DMS114 treated with DMSO at 0.1 percent for 48 hours (cell line): ENCODE data around the gene TRMT2A.

ENCODE experiments used
- DNase-seq: peaks from one replicate; lab custom pipeline; 2025; ENCODE audit not compliant: unreplicated experiment; lab: John Stamatoyannopoulos, UW

TRMT2A gene

DNA sequence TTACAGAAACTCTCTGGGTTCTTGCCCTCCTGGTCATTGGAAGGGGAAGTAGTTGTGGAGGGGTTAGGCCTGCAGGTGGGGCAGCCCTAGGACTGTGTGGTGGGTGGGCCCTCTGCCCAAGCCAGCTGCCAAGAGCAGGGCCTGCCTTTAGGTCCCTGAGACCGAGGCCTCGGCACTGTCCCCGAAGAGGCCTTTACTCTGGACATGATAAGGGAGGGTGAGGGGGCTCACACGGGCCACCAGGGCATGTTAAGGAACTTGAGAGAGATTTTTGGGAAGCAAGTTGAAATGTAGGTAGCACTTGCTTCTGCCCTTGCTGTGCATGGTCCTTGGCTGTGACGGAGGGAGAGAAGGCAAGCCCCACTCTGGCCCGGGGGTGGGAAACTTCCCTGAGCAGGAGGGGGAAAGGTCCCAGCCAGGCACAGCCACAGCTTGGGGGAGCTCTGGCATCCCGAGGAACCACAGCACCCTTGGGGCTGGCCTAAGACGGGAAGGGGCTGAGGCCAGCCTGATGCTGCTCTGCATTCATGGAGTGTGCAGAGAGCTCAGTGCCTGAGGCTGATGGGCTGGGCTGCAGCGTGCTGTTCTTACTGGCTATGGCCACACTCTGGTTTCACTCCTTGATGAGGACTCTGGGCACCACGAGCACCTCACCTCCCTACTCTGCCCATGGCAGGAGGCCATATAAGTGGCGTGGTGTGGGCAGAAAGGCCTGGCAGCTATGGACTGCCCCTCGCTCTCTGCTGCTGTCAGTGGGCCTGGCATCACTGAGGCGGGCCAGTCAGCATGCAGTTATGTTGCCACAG, 8.9 kb downstream of the TRMT2A start:
- DNase-seq: no peak

DNA sequence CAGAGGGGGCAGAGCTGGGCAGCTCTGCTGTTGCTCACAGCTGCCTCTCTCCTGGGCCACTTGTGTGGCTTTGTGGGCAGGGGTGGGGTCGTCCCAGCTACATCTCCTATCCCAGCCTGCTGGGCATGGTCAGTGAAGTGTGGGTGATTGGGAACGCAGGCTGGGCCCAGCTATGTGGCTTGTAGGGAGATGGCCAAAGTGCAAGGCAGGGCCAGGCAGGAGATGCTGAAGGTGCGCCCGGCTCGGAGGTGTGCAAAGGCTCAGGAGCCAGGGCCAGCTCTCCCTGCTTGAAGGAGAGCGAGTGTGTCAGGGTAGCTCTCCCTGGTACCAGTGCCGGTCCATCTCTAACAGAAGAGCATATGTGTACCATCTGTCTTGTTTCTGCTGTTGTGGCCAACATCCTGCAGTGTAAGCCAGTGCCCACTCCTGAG, 9.5 kb downstream of the TRMT2A start:
- no peak for DNase-seq

DNA sequence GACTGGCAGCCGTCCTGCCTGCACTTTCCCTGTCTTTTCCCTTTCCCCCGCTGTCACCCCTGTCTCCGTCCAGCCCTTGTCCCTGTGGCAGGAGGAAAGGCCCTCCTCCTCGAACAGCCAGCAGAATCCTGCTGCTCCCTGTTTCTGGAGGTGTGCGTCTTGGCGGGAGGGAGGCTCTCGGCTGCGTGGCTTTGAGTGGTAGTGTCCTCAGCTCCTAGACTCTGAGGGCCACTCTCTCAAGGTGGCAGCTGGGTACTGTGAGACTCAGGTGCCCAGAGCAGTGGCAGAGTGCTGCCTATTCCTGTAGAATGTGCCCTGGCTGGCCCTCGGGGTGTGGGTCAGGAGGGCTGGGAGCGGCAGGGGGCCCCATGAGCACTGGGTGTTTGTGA, 10.2 kb downstream of the TRMT2A start:
- no peak for DNase-seq

DNA sequence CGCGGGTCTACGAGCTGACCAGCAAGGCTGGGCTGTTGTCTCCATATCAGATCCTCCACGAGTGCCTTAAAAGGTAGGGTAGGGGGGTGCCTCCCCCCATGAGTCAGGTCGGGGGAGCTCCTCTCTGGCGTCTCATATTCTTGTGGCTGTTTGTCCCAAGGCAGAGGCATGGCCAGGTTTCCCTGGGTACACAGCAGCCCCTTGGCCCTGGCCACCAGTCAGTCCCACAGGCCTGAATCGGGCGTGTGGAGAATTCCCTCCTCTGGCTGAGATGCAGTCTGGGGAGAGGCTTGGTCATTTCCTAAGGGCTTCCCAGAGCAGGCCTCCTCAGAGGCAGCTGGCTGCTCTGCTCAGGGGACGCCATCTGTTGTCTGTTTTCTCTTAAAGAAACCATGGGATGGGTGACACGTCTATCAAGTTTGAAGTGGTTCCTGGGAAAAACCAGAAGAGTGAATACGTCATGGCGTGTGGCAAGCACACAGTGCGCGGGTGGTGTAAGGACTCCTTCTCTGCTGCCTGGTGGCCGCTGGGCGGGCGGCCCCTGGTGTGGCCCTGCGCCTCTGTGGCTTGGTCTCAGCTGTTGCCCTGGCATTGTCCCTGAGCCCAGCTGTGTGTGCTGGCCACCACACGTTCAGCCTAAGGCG, 10.7 kb downstream of the TRMT2A start:
- DNase-seq: no peak

DNA sequence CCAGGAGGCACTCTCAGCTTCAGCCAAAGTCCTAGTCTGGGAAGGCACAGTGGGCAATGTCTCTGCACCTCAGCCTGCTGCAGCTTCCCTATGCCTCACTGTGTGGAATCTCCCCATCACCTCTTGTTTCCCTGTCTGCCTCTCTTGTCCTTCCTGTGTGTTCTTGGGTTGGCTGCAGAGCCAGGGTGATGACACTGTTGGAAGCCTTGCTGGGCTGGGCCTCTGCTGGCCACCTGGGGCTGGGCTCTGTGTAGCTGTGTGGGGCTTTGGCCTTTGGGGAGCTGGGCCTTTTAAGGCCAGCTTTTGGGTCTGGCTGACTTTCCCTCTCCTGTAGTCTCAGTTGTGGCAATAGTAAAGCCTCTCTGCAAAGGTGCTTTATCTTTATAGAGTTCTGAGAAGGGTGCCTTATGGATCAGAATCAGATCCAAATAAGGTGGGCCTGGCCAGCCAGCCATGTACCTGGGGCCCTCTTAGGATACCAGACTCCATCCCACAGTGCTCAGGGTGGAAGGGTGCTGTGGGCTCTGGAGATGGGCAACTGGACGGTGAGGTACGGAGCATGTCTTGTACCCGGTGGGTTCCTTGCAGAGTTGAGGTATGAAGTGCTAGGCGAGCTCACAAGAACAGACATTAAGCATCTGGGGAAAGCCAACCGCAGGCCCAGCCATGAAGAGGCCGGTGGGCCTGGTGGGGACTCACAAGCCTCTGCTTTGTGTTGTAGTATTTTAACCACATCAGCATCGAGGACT, 11.4 kb downstream of the TRMT2A start:
- no peak for DNase-seq

DNA sequence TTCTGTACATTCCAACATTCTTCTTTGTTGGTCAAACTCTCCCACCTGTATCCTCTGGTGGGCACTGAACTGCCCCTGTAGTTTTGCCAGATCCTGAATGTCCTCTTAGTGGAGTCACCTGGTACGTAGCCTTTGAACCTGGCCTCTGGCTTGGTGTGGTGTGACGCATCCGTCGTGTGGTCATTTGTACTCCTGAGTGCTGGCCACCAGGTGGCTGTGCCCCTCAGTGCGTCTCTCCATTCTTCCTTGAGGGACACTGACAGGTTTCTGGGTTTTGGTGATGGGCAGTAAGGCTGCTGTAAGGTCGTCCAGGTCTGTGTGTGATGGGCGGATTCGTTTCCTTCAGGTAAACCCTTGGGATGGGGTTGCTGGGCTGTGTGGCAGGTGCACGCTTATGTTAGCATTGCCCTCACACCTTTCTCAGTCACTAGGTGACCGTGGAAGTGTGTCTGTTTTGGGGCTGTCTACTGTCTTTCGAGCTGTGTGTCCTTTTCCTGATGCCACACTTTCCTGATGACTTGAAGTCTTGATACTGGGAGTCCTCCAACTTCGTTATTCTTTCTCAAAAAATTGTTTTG, 14.7 kb downstream of the TRMT2A start:
- DNase-seq: no peak

DNA sequence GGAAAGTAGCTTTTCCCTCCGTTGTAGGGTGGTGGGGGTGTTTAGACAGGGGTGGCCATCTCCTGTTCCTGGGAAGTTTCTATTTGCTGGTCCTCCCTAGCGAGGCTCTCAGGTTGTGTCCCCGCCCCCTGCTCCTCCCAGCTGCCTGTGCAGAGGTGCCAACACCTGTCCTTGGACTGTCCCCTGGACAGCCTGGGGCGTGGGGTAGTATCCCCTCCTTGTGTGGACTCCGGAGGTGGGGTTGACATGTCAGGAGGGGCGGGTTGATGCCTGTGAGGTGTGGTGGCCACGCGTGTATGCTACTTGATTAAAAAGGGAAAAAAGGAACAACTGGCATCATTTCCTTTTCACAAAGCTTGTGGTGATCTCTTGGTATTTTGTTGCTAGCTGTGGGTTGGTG, 15.4 kb downstream of the TRMT2A start:
- no peak for DNase-seq

DNA sequence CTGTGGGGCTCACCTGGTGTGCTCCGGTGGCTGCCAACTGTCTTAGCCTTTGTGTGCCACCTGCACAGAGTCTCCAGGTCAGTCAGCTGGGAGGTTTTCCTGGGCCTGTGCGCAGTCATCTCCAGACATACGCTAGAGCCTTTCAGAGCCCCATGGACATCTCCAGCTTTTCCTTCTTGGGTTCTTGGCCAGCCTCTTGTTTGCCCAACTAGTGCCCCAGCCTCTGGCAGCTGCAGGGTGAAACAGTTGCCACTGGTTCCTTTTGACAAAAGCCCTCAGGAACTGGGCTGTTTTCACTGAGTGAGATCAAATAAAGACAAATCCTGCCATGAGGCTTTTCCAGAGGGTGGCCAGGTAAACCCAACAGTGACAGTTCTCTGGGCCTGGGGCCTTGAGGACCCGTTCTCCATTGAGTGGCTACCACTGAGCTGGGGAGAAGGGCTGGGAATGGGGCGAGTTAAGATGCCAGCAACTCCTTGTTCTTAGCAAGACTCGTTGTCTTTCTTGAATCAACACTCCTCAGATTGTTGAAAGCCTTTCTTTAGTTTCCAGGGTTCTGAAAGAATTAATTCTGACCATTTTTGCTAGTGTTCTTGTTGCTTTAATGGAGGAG, 17.8 kb downstream of the TRMT2A start:
- DNase-seq: no peak

DNA sequence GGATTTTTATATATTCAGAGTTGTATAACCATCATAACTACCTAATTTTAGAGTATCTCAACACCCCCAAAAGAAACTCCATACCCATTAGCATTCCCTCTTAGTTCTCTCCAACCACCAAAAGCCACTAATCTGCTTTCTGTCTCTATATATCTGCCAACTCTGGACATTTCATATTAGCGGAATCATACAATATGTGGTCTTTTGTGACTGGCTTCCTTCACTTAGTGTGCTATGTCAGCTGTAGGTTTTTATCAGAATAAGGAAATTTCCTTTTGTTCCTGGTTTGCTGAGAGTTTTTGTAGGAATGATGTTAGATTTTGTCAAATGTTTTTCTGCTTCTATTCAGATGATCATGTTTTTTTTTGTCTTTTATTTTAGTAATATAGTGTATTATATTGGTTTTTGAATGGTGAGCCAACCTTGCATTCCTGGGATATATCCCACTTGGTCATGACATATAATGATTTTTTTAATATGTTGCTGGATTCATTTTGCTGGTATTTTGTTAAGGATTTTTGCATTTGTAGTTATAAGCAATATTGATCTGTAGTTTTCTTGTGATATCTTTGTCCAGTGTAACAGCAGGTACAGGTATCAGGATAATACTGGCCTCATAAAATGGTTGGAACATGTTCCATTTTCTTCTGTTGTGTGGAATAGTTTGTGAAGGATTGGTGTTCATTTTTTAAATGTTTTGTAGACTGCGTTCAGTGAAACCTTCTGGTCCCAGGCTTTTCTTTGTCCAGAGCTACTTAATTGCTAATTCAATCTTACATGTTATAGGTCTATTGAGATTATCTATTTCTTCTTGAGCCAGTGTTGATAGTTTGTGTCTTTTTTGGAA, 20.2 kb downstream of the TRMT2A start:
- DNase-seq: no peak

DNA sequence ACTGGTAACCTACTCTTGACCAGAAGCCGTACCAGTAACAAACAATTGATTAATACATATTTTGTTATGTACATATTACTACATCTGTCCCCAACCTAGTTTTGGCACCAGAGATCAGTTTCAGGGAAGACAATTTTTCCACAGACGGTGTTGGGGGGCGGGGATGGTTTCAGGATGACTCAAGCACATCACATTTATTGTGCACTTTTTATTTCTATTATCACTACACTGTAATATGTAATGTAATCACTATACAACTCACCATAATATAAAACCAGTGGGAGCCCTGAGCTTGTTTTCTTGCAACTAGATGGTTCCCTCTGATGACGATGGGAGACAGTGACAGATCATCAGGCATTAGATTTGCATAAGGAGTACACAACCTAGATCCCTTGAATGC, 21.5 kb downstream of the TRMT2A start:
- no peak for DNase-seq

DNA sequence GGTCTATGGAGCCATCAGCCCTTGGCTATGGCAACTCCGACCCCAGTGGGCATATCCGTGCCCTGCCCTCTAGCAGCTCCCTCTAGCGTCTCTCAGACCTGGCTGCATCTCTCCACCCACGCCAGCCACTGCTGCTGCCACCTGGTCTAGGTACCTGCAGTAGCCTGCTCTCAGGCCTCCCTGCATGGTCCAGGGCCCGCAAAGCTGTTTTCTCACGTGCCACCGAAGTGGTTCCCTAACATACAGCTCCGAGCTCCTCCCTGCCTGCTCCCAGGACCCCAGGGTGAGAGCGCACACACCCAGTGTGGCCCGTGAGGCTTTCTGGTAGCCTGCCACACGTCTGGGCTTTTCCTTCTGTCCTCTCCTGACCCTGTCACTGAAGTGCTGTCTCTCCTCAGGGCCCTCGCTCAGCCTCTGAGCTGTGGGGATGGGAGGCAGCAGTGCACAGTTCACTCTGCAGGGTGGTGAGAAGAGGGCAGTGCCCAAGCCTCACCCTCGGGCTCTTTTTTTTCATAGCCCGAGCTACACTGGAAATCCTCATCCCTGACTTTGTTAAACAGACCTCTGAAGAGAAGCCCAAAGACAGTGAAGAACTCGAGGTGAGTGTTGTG, 22.7 kb downstream of the TRMT2A start:
- DNase-seq: no peak

DNA sequence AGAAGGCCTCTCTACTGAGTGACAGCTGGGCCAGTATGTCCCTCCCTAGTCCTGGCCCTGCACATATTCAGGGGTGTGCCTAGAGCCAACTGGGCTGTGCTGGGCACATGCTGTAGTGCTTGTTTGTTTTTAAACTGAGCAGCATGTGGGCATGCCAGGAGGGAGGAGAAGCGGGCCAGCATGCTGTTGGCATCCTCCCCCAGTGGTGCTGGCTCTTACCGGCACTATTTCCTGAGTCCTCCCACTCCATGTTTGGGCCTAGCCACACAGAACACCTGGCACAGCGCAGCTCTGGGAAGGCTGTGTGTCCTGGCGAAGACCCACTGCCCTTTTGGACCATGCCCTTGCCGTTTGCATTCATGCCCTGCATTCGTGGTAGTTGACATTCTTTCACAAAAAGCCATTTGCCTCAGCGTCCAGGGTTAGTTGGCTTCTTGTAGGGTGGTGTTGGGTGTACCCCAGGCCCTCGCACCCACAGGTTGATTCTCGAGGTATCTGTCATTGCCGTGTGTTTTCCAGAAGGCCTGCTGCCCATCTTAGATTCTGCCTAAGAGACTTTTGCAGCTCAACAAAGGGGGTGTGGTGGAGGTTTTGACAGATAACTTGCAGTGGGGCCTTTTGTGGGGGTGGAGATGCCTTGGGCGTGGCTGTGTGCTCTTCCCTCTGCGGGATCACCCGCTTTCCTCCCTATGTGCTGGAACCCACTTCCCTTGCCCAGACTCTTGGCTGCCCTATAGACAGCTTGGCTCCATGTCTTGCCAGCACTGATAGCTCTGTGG, 23.4 kb downstream of the TRMT2A start:
- no peak for DNase-seq

DNA sequence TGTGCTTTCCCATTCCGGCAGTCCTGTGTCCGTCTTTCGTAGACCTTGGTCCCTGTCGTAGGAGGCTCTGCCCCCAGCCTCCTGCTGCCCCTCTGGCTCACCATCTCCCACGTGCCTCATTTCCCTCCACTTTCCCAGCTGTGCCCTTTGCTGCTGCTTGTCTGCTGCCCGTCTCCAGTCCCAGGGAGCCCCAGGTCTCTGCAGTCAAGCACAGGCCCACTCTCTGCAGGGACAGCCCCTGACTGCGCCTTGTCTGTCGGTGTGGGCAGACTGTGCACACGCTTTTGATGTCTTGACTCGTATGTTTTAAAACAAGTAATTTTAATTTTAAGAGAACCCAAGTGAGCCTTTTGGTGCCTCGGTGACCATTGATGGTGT, 24.6 kb downstream of the TRMT2A start:
- DNase-seq: no peak

DNA sequence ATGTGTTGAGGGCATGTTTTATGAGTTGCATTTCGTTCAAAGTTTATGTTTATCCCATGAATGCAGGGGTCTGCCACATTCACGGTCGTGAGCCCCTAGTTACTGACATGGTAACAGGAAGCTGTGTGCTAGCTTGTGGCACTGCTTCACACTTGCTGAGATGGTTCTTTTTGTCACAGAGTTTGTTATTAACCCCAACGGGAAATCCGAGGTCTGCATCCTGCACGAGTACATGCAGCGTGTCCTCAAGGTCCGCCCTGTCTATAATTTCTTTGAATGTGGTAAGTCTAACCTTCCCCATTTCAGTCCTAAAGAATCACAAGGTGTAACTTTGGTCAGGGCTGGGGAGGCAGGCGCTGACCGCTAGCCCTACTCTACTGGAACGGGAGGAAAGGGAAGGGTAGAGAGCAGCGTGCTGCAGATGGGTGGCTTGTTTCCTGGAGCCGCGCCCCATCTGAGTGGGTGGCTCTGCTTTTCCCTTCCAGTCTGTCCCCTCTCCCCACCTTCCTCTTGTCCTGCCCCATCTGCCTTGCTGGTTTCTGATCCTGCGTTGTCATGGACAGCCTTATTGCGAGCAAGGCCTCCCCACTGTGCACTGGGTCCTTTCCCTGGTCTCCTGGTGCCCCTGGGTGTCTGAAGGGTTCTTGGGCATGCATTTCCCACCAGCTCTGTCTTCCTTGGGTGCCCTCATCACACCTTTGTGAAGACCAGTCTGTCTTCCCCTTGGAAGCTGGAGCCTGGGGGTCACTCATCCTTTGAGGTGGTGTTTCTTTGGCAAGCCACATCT, 25.1 kb downstream of the TRMT2A start:
- no peak for DNase-seq

DNA sequence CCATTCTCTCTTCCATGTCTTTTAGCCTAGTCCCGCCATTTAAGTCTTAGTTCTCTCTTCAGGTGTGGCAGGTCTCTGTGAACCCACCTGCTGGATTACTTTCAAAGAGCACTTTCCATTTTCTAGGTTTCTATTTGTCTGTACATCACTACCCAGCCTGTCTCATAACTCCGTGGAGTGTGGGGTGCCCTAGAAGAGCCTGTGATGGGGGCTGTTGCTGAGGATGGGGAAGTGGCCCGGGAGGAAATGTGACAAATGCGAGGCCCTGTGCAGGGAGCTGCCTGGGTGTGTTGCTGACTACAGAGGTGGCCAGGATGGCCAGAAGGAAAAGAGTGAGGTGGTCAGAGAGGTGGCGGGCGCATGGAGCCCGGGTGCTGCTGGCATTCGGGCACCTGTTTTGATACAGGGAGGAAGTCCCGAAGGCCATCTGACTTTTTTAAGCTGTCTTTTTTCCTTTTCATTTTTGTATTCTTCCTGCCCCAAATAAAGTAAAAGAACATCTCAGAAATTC, 26.2 kb downstream of the TRMT2A start:
- no peak for DNase-seq

DNA sequence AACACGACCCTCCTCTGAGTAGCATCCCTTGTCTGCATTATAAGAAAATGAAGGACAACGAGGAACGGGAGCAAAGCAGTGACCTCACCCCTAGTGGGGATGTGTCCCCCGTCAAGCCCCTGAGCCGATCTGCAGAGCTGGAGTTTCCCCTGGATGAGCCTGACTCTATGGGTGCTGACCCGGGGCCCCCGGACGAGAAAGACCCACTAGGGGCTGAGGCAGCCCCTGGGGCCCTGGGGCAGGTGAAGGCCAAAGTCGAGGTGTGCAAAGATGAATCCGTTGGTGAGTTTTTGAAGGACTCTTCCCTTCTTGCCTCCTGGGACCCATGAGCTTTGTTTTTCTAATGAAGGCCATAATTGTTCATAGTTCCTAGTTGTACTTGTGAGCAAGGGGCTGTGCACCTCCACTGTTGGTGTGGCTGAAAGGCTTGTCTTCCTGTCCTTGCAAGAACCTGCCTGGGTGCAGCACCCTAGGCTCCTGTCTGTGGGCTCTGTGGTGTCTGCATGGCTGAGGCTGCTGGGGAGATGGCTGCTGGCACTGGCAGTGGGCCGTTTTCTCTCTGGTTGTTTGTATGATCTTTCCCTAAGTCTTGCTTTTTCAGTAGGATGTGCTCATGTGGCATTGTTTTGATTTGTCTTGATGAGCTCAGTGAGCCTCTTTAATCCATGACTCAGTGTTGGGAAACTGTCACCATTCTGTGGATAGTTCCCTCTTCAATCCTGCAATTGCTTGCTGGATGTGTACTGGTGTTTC, 26.9 kb downstream of the TRMT2A start:
- DNase-seq: no peak

DNA sequence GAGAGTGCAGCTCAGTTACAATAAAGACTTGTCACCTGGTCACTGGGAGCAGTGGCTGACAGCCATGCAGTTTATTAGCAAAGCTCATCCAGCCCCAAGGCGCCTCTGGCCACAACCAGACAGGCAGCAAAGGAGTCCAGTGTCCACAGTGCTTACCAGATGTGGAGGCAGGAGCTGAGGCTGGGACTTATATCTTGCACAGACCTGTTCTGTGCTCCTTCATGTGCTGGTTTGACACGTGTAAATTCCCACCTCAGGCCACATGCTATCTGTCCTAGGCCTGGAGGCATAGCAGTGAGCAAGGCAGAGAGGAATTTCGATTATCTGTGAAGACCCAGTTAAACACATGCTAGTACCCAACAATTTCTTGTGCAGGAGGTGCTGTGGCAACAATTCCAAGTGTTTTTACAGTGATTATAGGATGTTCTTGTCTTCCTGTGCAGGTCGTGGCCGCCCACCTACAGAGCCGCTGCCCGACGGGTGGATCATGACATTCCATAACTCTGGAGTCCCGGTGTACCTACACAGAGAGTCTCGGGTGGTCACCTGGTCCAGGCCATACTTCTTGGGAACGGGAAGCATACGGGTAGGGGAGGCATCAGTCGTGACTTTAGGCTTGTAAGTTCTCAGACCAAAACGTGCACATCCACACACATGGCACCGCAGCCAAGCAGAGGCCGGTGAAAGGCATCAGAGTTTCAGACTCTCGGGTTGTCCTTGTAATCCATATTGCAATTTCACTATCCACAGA, 27.6 kb downstream of the TRMT2A start:
- DNase-seq: no peak
